WTC11 (cell line): Measurements from ENCODE around the gene DEPDC1B. TPM values are rescaled to one million over a fixed set of nuclear protein-coding genes. Genes with fewer than 3 reads are reported as not detected.

Experiments used
- ATAC-seq: fragments of 200-7000 bp; cut with Tn5 transposase; 2 replicates; pipeline ENCODE4 v1.10.0; 2021; ENCODE audit warnings: mild to moderate bottlenecking, moderate library complexity
- CTCF ChIA-PET: fragments of 300-600 bp; sonication (Branson Sonifier 250); formaldehyde crosslinking; loops from one replicate; lab custom pipeline; 2021; ENCODE audit warnings: antibody characterized with exemption; lab: Charles Lee
- POLR2A ChIA-PET: fragments of 350-600 bp; sonication (Branson Sonifier 250); formaldehyde crosslinking; loops from one replicate; lab custom pipeline; 2021; ENCODE audit warnings: antibody characterized with exemption; lab: Charles Lee
- DNase-seq: peaks from one replicate; pipeline ENCODE4 v3.0.0; 2021; ENCODE audit warnings: low spot score
- H3K27ac Mint-ChIP-seq: 2 replicates; pipeline ENCODE4 v1.8.0; 2021; ENCODE audit warnings: mixed read lengths
- H3K27me3 Mint-ChIP-seq: 2 replicates; pipeline ENCODE4 v1.8.0; 2021; ENCODE audit warnings: low read depth, mild to moderate bottlenecking, moderate library complexity, mixed read lengths
- H3K36me3 Mint-ChIP-seq: 2 replicates; pipeline ENCODE4 v1.8.0; 2021; ENCODE audit warnings: mixed read lengths
- H3K4me1 Mint-ChIP-seq: 2 replicates; pipeline ENCODE4 v1.8.0; 2022; ENCODE audit warnings: mixed read lengths
- H3K4me3 Mint-ChIP-seq: 2 replicates; pipeline ENCODE4 v1.8.0; 2021; ENCODE audit warnings: mild to moderate bottlenecking, moderate library complexity, mixed read lengths
- H3K9me3 Mint-ChIP-seq: 2 replicates; pipeline ENCODE4 v1.8.0; 2021; ENCODE audit warnings: mixed read lengths
- ATF1 ChIP-seq: sonication (generic); formaldehyde crosslinking; IDR thresholded peaks from 2 replicates; pipeline ENCODE4 v1.8.1; 2023; ENCODE audit warnings: mild to moderate bottlenecking, moderate library complexity, missing genetic modification reagents
- CDX4 ChIP-seq: fragments of 250-450 bp; sonication (Bioruptor Pico); IDR thresholded peaks from 2 replicates; pipeline ENCODE4 v1.9.0; 2021; ENCODE audit warnings: moderate library complexity, mild to moderate bottlenecking, inconsistent platforms, borderline replicate concordance
- FOXJ3 ChIP-seq: sonication (generic); formaldehyde crosslinking; IDR thresholded peaks from 2 replicates; pipeline ENCODE4 v1.9.0; 2021; ENCODE audit warnings: missing genetic modification reagents, mild to moderate bottlenecking, borderline replicate concordance
- MYBL2 ChIP-seq: sonication (generic); formaldehyde crosslinking; IDR thresholded peaks from 2 replicates; pipeline ENCODE4 v1.8.1; 2023; ENCODE audit warnings: mild to moderate bottlenecking, moderate library complexity, missing genetic modification reagents
- NR1H2 ChIP-seq: sonication (generic); formaldehyde crosslinking; IDR thresholded peaks from 2 replicates; pipeline ENCODE4 v1.9.0; 2021; ENCODE audit warnings: mild to moderate bottlenecking, moderate library complexity, missing genetic modification reagents
- OVOL2 ChIP-seq: fragments of 250-450 bp; sonication (Bioruptor Pico); IDR thresholded peaks from 2 replicates; pipeline ENCODE4 v1.9.0; 2021; ENCODE audit warnings: mild to moderate bottlenecking, borderline replicate concordance
- SMAD4 ChIP-seq: sonication (generic); formaldehyde crosslinking; IDR thresholded peaks from 2 replicates; pipeline ENCODE4 v1.8.0; 2022; ENCODE audit warnings: mild to moderate bottlenecking, missing genetic modification reagents
- SOX15 ChIP-seq: fragments of 250-450 bp; sonication (Bioruptor Pico); IDR thresholded peaks from 2 replicates; pipeline ENCODE4 v1.9.0; 2021; ENCODE audit warnings: mild to moderate bottlenecking
- SP1 ChIP-seq: sonication (generic); formaldehyde crosslinking; conservative IDR thresholded peaks from 2 replicates; pipeline ENCODE4 v1.8.1; 2022; ENCODE audit warnings: missing genetic modification reagents
- ZNF281 ChIP-seq: sonication (generic); formaldehyde crosslinking; IDR thresholded peaks from 2 replicates; pipeline ENCODE4 v1.8.0; 2023; ENCODE audit warnings: mild to moderate bottlenecking, missing genetic modification reagents
- ZNF396 ChIP-seq: fragments of 250-450 bp; sonication (Bioruptor Pico); IDR thresholded peaks from 2 replicates; pipeline ENCODE4 v1.8.0; 2021; ENCODE audit warnings: mild to moderate bottlenecking, moderate library complexity, borderline replicate concordance
- ZNF416 ChIP-seq: fragments of 250-450 bp; sonication (Bioruptor Pico); IDR thresholded peaks from 2 replicates; pipeline ENCODE4 v1.9.0; 2021; ENCODE audit warnings: mild to moderate bottlenecking, inconsistent platforms
- ZNF423 ChIP-seq: fragments of 250-450 bp; sonication (Bioruptor Pico); IDR thresholded peaks from 2 replicates; pipeline ENCODE4 v2.1.2; 2022; ENCODE audit warnings: mild to moderate bottlenecking, moderate library complexity
- ZNF671 ChIP-seq: fragments of 250-450 bp; sonication (Bioruptor Pico); IDR thresholded peaks from 2 replicates; pipeline ENCODE4 v1.8.0; 2021; ENCODE audit warnings: mild to moderate bottlenecking
- total RNA-seq: library from RNA; stranded (reverse); gene quantifications from 3 replicates; pipeline ENCODE4 v1.2.3, GENCODE V29; 2021
- TF ChIP-seq, protein P1 (sequence below): sonication (generic); formaldehyde crosslinking; IDR thresholded peaks from 2 replicates; pipeline ENCODE4 v1.8.0; 2022; ENCODE audit warnings: mild to moderate bottlenecking, missing genetic modification reagents
- TF ChIP-seq, protein P2 (sequence below): sonication (generic); formaldehyde crosslinking; IDR thresholded peaks from 2 replicates; pipeline ENCODE4 v1.8.0; 2022; ENCODE audit warnings: mild to moderate bottlenecking, missing genetic modification reagents
- TF ChIP-seq, protein P3 (sequence below): sonication (generic); formaldehyde crosslinking; IDR thresholded peaks from 2 replicates; pipeline ENCODE4 v1.8.1; 2022; ENCODE audit warnings: mild to moderate bottlenecking, missing genetic modification reagents, moderate library complexity, borderline replicate concordance
- TF ChIP-seq, protein P4 (sequence below): sonication (generic); formaldehyde crosslinking; IDR thresholded peaks from 2 replicates; pipeline ENCODE4 v1.8.1; 2023; ENCODE audit warnings: mild to moderate bottlenecking, missing genetic modification reagents, moderate library complexity
- TF ChIP-seq, protein P5 (sequence below): sonication (generic); formaldehyde crosslinking; IDR thresholded peaks from 2 replicates; pipeline ENCODE4 v1.8.0; 2022; ENCODE audit warnings: missing genetic modification reagents

Gene DEPDC1B
- total RNA-seq, 1 experiment from 2014 or later, result 55.1 TPM

DNA sequence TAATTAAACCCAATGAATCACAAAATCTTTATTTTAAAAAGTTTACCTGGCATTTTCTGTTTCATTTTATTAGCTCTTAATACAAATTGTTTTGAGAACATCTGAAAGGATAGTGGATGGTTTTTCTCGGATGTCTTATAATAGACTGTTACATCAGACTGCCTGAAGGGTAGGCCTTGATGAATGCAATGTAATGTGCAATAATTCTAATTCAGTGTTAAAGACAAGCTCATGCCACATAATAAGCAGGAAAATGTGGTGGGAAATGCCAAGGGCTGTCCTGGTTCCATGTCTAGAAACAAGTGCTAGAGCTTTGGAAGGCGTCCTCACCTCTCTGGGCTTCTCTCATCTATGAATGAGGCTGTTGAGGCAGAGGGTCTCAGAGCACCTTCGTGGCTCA is 148.1 kb downstream of the DEPDC1B start:
- Mint-ChIP-seq H3K4me1 (no peaks in the 10 kb centered on the region), H3K9me3 (peaks cover 19% of the 10 kb centered on the region), H3K27ac (no peak overlapping the region), H3K36me3 (peaks cover 20% of the 10 kb centered on the region)
- ATAC-seq (no peak), DNase-seq (no peak)
- no peak for TF ChIP-seq SMAD4 (CRISPR knock-in tag)
- TF ChIP-seq, protein P1, sequence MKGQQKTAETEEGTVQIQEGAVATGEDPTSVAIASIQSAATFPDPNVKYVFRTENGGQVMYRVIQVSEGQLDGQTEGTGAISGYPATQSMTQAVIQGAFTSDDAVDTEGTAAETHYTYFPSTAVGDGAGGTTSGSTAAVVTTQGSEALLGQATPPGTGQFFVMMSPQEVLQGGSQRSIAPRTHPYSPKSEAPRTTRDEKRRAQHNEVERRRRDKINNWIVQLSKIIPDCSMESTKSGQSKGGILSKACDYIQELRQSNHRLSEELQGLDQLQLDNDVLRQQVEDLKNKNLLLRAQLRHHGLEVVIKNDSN (CRISPR knock-in tag), result no peak
- TF ChIP-seq FOXJ3 (CRISPR knock-in tag), result no peak
- TF ChIP-seq, protein P2, sequence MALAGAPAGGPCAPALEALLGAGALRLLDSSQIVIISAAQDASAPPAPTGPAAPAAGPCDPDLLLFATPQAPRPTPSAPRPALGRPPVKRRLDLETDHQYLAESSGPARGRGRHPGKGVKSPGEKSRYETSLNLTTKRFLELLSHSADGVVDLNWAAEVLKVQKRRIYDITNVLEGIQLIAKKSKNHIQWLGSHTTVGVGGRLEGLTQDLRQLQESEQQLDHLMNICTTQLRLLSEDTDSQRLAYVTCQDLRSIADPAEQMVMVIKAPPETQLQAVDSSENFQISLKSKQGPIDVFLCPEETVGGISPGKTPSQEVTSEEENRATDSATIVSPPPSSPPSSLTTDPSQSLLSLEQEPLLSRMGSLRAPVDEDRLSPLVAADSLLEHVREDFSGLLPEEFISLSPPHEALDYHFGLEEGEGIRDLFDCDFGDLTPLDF (CRISPR knock-in tag), result no peak
- TF ChIP-seq ZNF671 (CRISPR knock-in tag), result no peak
- TF ChIP-seq MYBL2, result no peak
- TF ChIP-seq SP1 (CRISPR knock-in tag), result no peak
- TF ChIP-seq NR1H2, result no peak
- no peak for TF ChIP-seq OVOL2 (CRISPR knock-in tag)
- no peak for TF ChIP-seq ATF1
- TF ChIP-seq ZNF416 (CRISPR knock-in tag), result no peak
- TF ChIP-seq, protein P3, sequence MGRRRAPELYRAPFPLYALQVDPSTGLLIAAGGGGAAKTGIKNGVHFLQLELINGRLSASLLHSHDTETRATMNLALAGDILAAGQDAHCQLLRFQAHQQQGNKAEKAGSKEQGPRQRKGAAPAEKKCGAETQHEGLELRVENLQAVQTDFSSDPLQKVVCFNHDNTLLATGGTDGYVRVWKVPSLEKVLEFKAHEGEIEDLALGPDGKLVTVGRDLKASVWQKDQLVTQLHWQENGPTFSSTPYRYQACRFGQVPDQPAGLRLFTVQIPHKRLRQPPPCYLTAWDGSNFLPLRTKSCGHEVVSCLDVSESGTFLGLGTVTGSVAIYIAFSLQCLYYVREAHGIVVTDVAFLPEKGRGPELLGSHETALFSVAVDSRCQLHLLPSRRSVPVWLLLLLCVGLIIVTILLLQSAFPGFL, result no peak
- TF ChIP-seq, protein P4, sequence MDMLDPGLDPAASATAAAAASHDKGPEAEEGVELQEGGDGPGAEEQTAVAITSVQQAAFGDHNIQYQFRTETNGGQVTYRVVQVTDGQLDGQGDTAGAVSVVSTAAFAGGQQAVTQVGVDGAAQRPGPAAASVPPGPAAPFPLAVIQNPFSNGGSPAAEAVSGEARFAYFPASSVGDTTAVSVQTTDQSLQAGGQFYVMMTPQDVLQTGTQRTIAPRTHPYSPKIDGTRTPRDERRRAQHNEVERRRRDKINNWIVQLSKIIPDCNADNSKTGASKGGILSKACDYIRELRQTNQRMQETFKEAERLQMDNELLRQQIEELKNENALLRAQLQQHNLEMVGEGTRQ, result no peak
- TF ChIP-seq, protein P5, sequence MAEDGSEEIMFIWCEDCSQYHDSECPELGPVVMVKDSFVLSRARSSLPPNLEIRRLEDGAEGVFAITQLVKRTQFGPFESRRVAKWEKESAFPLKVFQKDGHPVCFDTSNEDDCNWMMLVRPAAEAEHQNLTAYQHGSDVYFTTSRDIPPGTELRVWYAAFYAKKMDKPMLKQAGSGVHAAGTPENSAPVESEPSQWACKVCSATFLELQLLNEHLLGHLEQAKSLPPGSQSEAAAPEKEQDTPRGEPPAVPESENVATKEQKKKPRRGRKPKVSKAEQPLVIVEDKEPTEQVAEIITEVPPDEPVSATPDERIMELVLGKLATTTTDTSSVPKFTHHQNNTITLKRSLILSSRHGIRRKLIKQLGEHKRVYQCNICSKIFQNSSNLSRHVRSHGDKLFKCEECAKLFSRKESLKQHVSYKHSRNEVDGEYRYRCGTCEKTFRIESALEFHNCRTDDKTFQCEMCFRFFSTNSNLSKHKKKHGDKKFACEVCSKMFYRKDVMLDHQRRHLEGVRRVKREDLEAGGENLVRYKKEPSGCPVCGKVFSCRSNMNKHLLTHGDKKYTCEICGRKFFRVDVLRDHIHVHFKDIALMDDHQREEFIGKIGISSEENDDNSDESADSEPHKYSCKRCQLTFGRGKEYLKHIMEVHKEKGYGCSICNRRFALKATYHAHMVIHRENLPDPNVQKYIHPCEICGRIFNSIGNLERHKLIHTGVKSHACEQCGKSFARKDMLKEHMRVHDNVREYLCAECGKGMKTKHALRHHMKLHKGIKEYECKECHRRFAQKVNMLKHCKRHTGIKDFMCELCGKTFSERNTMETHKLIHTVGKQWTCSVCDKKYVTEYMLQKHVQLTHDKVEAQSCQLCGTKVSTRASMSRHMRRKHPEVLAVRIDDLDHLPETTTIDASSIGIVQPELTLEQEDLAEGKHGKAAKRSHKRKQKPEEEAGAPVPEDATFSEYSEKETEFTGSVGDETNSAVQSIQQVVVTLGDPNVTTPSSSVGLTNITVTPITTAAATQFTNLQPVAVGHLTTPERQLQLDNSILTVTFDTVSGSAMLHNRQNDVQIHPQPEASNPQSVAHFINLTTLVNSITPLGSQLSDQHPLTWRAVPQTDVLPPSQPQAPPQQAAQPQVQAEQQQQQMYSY, result no peak
- TF ChIP-seq ZNF423 (CRISPR knock-in tag), result no peak
- no peak for TF ChIP-seq CDX4 (CRISPR knock-in tag)
- TF ChIP-seq ZNF281 (CRISPR knock-in tag), result no peak
- no peak for TF ChIP-seq ZNF396 (CRISPR knock-in tag)
- TF ChIP-seq SOX15 (CRISPR knock-in tag), result no peak
- TF ChIP-seq, all 79 proteins: peak for 0
- Mint-ChIP-seq H3K27me3 (no peaks in the 10 kb centered on the region; the same call in 1 of the 2 replicates), H3K4me3 (no peak overlapping the region)
- POLR2A ChIA-PET, result no interaction called here
- CTCF ChIA-PET, result interaction anchor here (1.2 kb wide), 1 partner anchor 117 kb away, joined by 3 read pairs; no protein-coding TSS in a partner anchor
